Hepatocyte (in vitro differentiated cells): ENCODE measurements around the gene SRSF5. TPM values are rescaled to one million over a fixed set of nuclear protein-coding genes. Genes with fewer than 3 reads are reported as not detected.

ENCODE experiments used
- DNase-seq: peaks from one replicate; pipeline ENCODE4 v3.0.0-alpha.2; 2016; ENCODE audit warnings: low spot score
- H2AFZ ChIP-seq: fragments of 200-600 bp; sonication (generic); 2 replicates; pipeline ENCODE4 v1.6.0; 2016; ENCODE audit warnings: antibody characterized with exemption, mild to moderate bottlenecking
- H3K27ac ChIP-seq: fragments of 200-600 bp; sonication (generic); 2 replicates; pipeline ENCODE4 v1.5.1; 2016; ENCODE audit warnings: mild to moderate bottlenecking
- H3K27me3 ChIP-seq: fragments of 200-600 bp; sonication (generic); 2 replicates; pipeline ENCODE4 v1.6.1; 2016
- H3K36me3 ChIP-seq: fragments of 200-600 bp; sonication (generic); replicated peaks from 2 replicates; pipeline ENCODE4 v1.5.1; 2016; ENCODE audit warnings: low read depth; ENCODE audit not compliant: insufficient read depth
- H3K4me1 ChIP-seq: fragments of 200-600 bp; sonication (generic); 2 replicates; pipeline ENCODE4 v1.5.1; 2016; ENCODE audit warnings: mild to moderate bottlenecking, moderate library complexity; ENCODE audit not compliant: insufficient read depth
- H3K4me2 ChIP-seq: fragments of 200-600 bp; sonication (generic); 2 replicates; pipeline ENCODE4 v1.6.0; 2016
- H3K4me3 ChIP-seq: fragments of 200-600 bp; sonication (generic); 2 replicates; pipeline ENCODE4 v1.5.1; 2016; ENCODE audit warnings: mild to moderate bottlenecking
- H3K79me2 ChIP-seq: fragments of 200-600 bp; sonication (generic); 2 replicates; pipeline ENCODE4 v1.6.0; 2017; ENCODE audit warnings: mild to moderate bottlenecking
- H3K9me2 ChIP-seq: fragments of 200-600 bp; sonication (generic); replicated peaks from 2 replicates; pipeline ENCODE4 v1.6.0; 2017; ENCODE audit warnings: mild to moderate bottlenecking; ENCODE audit not compliant: insufficient read depth
- H3K9me3 ChIP-seq: fragments of 200-600 bp; sonication (generic); 2 replicates; pipeline ENCODE4 v1.5.1; 2016; ENCODE audit warnings: low read depth, mild to moderate bottlenecking
- H4K20me1 ChIP-seq: fragments of 200-600 bp; sonication (generic); 2 replicates; pipeline ENCODE4 v1.6.0; 2016; ENCODE audit warnings: mild to moderate bottlenecking; ENCODE audit not compliant: insufficient read depth, poor library complexity, severe bottlenecking
- CTCF ChIP-seq: fragments of 200-600 bp; sonication (generic); IDR thresholded peaks from 2 replicates; pipeline ENCODE4 v1.5.1; 2016; ENCODE audit warnings: antibody characterized with exemption, mild to moderate bottlenecking; ENCODE audit not compliant: poor library complexity
- EZH2 ChIP-seq: fragments of 200-600 bp; sonication (generic); IDR thresholded peaks from 2 replicates; pipeline ENCODE4 v1.6.1; 2016; ENCODE audit warnings: antibody characterized with exemption, mild to moderate bottlenecking, borderline replicate concordance
- EZH2phosphoT487 ChIP-seq: fragments of 200-600 bp; sonication (generic); IDR thresholded peaks from one replicate; pipeline ENCODE4 v1.6.1; 2018; ENCODE audit warnings: antibody characterized with exemption, mild to moderate bottlenecking, low read depth, moderate library complexity; ENCODE audit not compliant: unreplicated experiment, severe bottlenecking
- WGBS: methylation state at CpG from one replicate; pipeline ENCODE4 v1.1.6; 2016; ENCODE audit warnings: low lambda C conversion rate; ENCODE audit errors: missing lambda C conversion rate; 5-methylcytosine and 5-hydroxymethylcytosine counted together
- polyA plus RNA-seq: library from polyadenylated mRNA; unstranded; fragments of >200 nt; fragmentation: Nextera tagmentation; extraction: Ambion mirVana; gene quantifications from 2 replicates; pipeline ENCODE4 v1.2.1, GENCODE V29; 2016
- total RNA-seq: library from RNA; depleted of rRNA; stranded (reverse); fragments of >200 nt; gene quantifications from 2 replicates; pipeline ENCODE4 v1.2.3, GENCODE V29; 2014

Gene SRSF5
- total and polyA plus RNA-seq, 2 experiments from 2014 or later, result 262 to 386 TPM

- Histone ChIP-seq H3K9me2 (no peaks in the 10 kb centered on the region), H3K4me1 (no peaks in the 10 kb centered on the region), H2AFZ (no peak overlapping the region), H3K9me3 (no peaks in the 10 kb centered on the region), H3K4me2 (no peak overlapping the region), H3K27ac (no peak overlapping the region), H3K36me3 (no peaks in the 10 kb centered on the region), H3K4me3 (no peak overlapping the region), H4K20me1 (peaks cover 20% of the 10 kb centered on the region), H3K79me2 (peaks cover 5% of the 10 kb centered on the region), H3K27me3 (no peaks in the 10 kb centered on the region)
- no peak for TF ChIP-seq EZH2
- TF ChIP-seq EZH2phosphoT487, result no peak
- TF ChIP-seq CTCF, result no peak
- no peak for DNase-seq
- WGBS, result 94% methylated on average over 4 of the region's 4 CpGs
Measured at GRCh38 chr14:69776875-69777453, 10.0 kb downstream of the SRSF5 start.

- peaks cover 4% of the 10 kb centered on the region for H3K79me2 ChIP-seq
- H3K9me3 ChIP-seq, result no peaks in the 10 kb centered on the region
- 90% methylated on average over 2 of the region's 2 CpGs for WGBS
- no peak overlapping the region for H2AFZ ChIP-seq
- H3K9me2 ChIP-seq, result no peaks in the 10 kb centered on the region
- DNase-seq, result no peak
- H3K4me2 ChIP-seq, result no peak overlapping the region
- H3K4me3 ChIP-seq, result no peak overlapping the region
- H3K27ac ChIP-seq, result no peak overlapping the region
- H3K4me1 ChIP-seq, result no peaks in the 10 kb centered on the region
- no peaks in the 10 kb centered on the region for H3K36me3 ChIP-seq
- no peaks in the 10 kb centered on the region for H3K27me3 ChIP-seq
- TF ChIP-seq EZH2phosphoT487 (no peak), CTCF (no peak), EZH2 (no peak)
- peaks cover 11% of the 10 kb centered on the region for H4K20me1 ChIP-seq
Measured at GRCh38 chr14:69779088-69779487, 12.1 kb downstream of the SRSF5 start.

- no peak for DNase-seq
- H3K4me1 ChIP-seq, result no peaks in the 10 kb centered on the region
- H3K9me3 ChIP-seq, result no peaks in the 10 kb centered on the region
- no peaks in the 10 kb centered on the region for H3K36me3 ChIP-seq
- 92% methylated on average over 1 of the region's 1 CpG for WGBS
- H2AFZ ChIP-seq, result no peak overlapping the region
- H3K27ac ChIP-seq, result no peak overlapping the region
- H3K27me3 ChIP-seq, result no peaks in the 10 kb centered on the region
- TF ChIP-seq CTCF (no peak), EZH2 (no peak), EZH2phosphoT487 (no peak)
- peaks cover 11% of the 10 kb centered on the region for H4K20me1 ChIP-seq
- peaks cover 4% of the 10 kb centered on the region for H3K79me2 ChIP-seq
- H3K9me2 ChIP-seq, result no peaks in the 10 kb centered on the region
- no peak overlapping the region for H3K4me3 ChIP-seq
- H3K4me2 ChIP-seq, result no peak overlapping the region
Measured at GRCh38 chr14:69780092-69780491, 13.2 kb downstream of the SRSF5 start.
